H9 (cell line): ENCODE measurements around the gene SRPX2. TPM values are rescaled to one million over a fixed set of nuclear protein-coding genes. Genes with fewer than 3 reads are reported as not detected.

Source experiments
- DNase-seq: peaks from one replicate; pipeline ENCODE4 v3.0.0-alpha.2; 2017
- H2AFZ ChIP-seq: one replicate; pipeline ENCODE4 v1.6.1; 2013; ENCODE audit warnings: mild to moderate bottlenecking, low read length, control low read depth, moderate library complexity
- H2AK5ac ChIP-seq: 2 replicates; pipeline ENCODE4 v1.6.1; 2013; ENCODE audit warnings: low read length, control low read depth, mixed read lengths; ENCODE audit not compliant: insufficient read length
- H2BK120ac ChIP-seq: one replicate; pipeline ENCODE4 v1.6.1; 2013; ENCODE audit warnings: low read depth, mild to moderate bottlenecking, low read length, control low read depth, inconsistent platforms; ENCODE audit not compliant: poor library complexity, severe bottlenecking
- H2BK12ac ChIP-seq: 2 replicates; pipeline ENCODE4 v1.6.1; 2013; ENCODE audit warnings: low read length, control low read depth, mixed read lengths, low read depth; ENCODE audit not compliant: insufficient read length
- H2BK15ac ChIP-seq: 2 replicates; pipeline ENCODE4 v1.6.1; 2013; ENCODE audit warnings: low read depth, low read length, control low read depth
- H2BK20ac ChIP-seq: one replicate; pipeline ENCODE4 v1.6.1; 2013; ENCODE audit warnings: low read depth, mild to moderate bottlenecking, low read length, control low read depth, inconsistent platforms; ENCODE audit not compliant: poor library complexity, severe bottlenecking
- H2BK5ac ChIP-seq: 2 replicates; pipeline ENCODE4 v1.6.1; 2013; ENCODE audit warnings: low read length, control low read depth, mixed read lengths; ENCODE audit not compliant: insufficient read length
- H3K14ac ChIP-seq: 2 replicates; pipeline ENCODE4 v1.6.1; 2013; ENCODE audit warnings: low read length, control low read depth; ENCODE audit not compliant: insufficient read depth
- H3K18ac ChIP-seq: 2 replicates; pipeline ENCODE4 v1.6.1; 2013; ENCODE audit warnings: low read depth, mild to moderate bottlenecking, mixed read lengths, low read length, control low read depth; ENCODE audit not compliant: insufficient read length
- H3K23ac ChIP-seq: 2 replicates; pipeline ENCODE4 v1.6.1; 2013; ENCODE audit warnings: low read length, control low read depth, mixed read lengths, low read depth; ENCODE audit not compliant: insufficient read length
- H3K23me2 ChIP-seq: 2 replicates; pipeline ENCODE4 v1.6.1; 2013; ENCODE audit warnings: low read depth, mild to moderate bottlenecking, mixed read lengths, low read length, control low read depth; ENCODE audit not compliant: insufficient read length, poor library complexity, severe bottlenecking
- H3K27ac ChIP-seq: 2 replicates; pipeline ENCODE4 v1.5.1; 2013; ENCODE audit warnings: low read length, control low read depth, mixed read lengths, low read depth; ENCODE audit not compliant: insufficient read length
- H3K27me3 ChIP-seq: 2 replicates; pipeline ENCODE4 v1.6.1; 2013; ENCODE audit warnings: low read length, control low read depth, inconsistent platforms; ENCODE audit not compliant: insufficient read depth
- H3K4ac ChIP-seq: 2 replicates; pipeline ENCODE4 v1.6.1; 2013; ENCODE audit warnings: low read depth, mild to moderate bottlenecking, control low read depth, inconsistent platforms, low read length, moderate library complexity
- H3K4me1 ChIP-seq: 2 replicates; pipeline ENCODE4 v1.6.1; 2013; ENCODE audit warnings: low read length, control low read depth, inconsistent platforms; ENCODE audit not compliant: insufficient read depth
- H3K4me2 ChIP-seq: 2 replicates; pipeline ENCODE4 v1.6.1; 2013; ENCODE audit warnings: low read length, control low read depth, mixed read lengths; ENCODE audit not compliant: insufficient read length, insufficient read depth
- H3K56ac ChIP-seq: 2 replicates; pipeline ENCODE4 v1.6.1; 2013; ENCODE audit warnings: low read depth, mild to moderate bottlenecking, mixed read lengths, low read length, control low read depth; ENCODE audit not compliant: insufficient read length
- H3K79me1 ChIP-seq: 2 replicates; pipeline ENCODE4 v1.6.1; 2013; ENCODE audit warnings: low read depth, mild to moderate bottlenecking, moderate library complexity, low read length, control low read depth, inconsistent platforms; ENCODE audit not compliant: insufficient read depth, poor library complexity, severe bottlenecking
- H3K79me2 ChIP-seq: 2 replicates; pipeline ENCODE4 v1.6.1; 2013; ENCODE audit warnings: low read length, control low read depth, inconsistent platforms; ENCODE audit not compliant: insufficient read depth
- H3K9ac ChIP-seq: 2 replicates; pipeline ENCODE4 v1.6.1; 2013; ENCODE audit warnings: low read length, control low read depth, mixed read lengths; ENCODE audit not compliant: insufficient read length; ENCODE audit errors: extremely low read depth
- H3K9me3 ChIP-seq: one replicate; pipeline ENCODE4 v1.6.1; 2013; ENCODE audit warnings: low read depth, low read length, inconsistent platforms; ENCODE audit not compliant: control insufficient read depth
- H3T11ph ChIP-seq: one replicate; pipeline ENCODE4 v1.6.1; 2013; ENCODE audit warnings: mild to moderate bottlenecking, low read length, control low read depth, inconsistent platforms
- H4K20me1 ChIP-seq: one replicate; pipeline ENCODE4 v1.6.1; 2013; ENCODE audit not compliant: control insufficient read depth, insufficient read length, insufficient read depth
- H4K5ac ChIP-seq: 2 replicates; pipeline ENCODE4 v1.6.1; 2013; ENCODE audit warnings: low read depth, mild to moderate bottlenecking, mixed read lengths, low read length, control low read depth; ENCODE audit not compliant: insufficient read length
- H4K8ac ChIP-seq: replicated peaks from 2 replicates; pipeline ENCODE4 v1.6.1; 2013; ENCODE audit warnings: low read length, control low read depth, mixed read lengths, low read depth; ENCODE audit not compliant: insufficient read length
- H4K91ac ChIP-seq: 2 replicates; pipeline ENCODE4 v1.6.1; 2013; ENCODE audit warnings: low read depth, mild to moderate bottlenecking, moderate library complexity, mixed read lengths, low read length, control low read depth; ENCODE audit not compliant: insufficient read length
- H3K27ac Mint-ChIP-seq, 3 experiments: 2 replicates in 2 of 3; 3 replicates in 1 of 3; pipeline ENCODE4 v1.8.0; 2020 to 2021; ENCODE audit warnings: mixed read lengths in 3 of 3, mild to moderate bottlenecking in 1 of 3, moderate library complexity in 1 of 3
- H3K27me3 Mint-ChIP-seq: 2 replicates; pipeline ENCODE4 v1.8.0; 2021; ENCODE audit warnings: low read depth, mild to moderate bottlenecking, moderate library complexity, mixed read lengths
- H3K36me3 Mint-ChIP-seq, 3 experiments: 2 replicates in 2 of 3; 3 replicates in 1 of 3; pipeline ENCODE4 v1.8.0; 2020 to 2021; ENCODE audit warnings: low read depth in 3 of 3, mixed read lengths in 3 of 3; ENCODE audit not compliant: insufficient read depth in 1 of 3
- H3K4me1 Mint-ChIP-seq, 2 experiments: 2 replicates each; pipeline ENCODE4 v1.8.0; 2020; ENCODE audit warnings: mixed read lengths in 2 of 2
- H3K4me3 Mint-ChIP-seq, 2 experiments: 2 replicates in 1 of 2; 3 replicates in 1 of 2; pipeline ENCODE4 v1.8.0; 2020 to 2021; ENCODE audit warnings: mild to moderate bottlenecking in 2 of 2, mixed read lengths in 2 of 2, moderate library complexity in 1 of 2
- H3K9me3 Mint-ChIP-seq, 2 experiments: 2 replicates in 1 of 2; 3 replicates in 1 of 2; pipeline ENCODE4 v1.8.0; 2020; ENCODE audit warnings: mild to moderate bottlenecking in 2 of 2, mixed read lengths in 2 of 2, moderate library complexity in 1 of 2
- WGBS: extraction: QIAGEN DNeasy Blood & Tissue Kit; methylation state at CpG from one replicate; pipeline ENCODE4 v1.1.7; 2013; ENCODE audit warnings: missing lambda C conversion rate, low lambda C conversion rate, mixed read lengths; ENCODE audit not compliant: insufficient read length; ENCODE audit errors: extremely low coverage; 5-methylcytosine and 5-hydroxymethylcytosine counted together
- total RNA-seq: library from RNA; stranded (reverse); gene quantifications from 2 replicates; pipeline ENCODE4 v1.2.1, GENCODE V29; 2021
- TF ChIP-seq, protein P1 (sequence below): fragments of 200-600 bp; sonication (generic); conservative IDR thresholded peaks from 3 replicates; pipeline ENCODE4 v1.8.0; 2021; ENCODE audit warnings: antibody characterized with exemption, mild to moderate bottlenecking

Gene SRPX2
- total RNA-seq, 1 experiment from 2014 or later = not detected

DNA sequence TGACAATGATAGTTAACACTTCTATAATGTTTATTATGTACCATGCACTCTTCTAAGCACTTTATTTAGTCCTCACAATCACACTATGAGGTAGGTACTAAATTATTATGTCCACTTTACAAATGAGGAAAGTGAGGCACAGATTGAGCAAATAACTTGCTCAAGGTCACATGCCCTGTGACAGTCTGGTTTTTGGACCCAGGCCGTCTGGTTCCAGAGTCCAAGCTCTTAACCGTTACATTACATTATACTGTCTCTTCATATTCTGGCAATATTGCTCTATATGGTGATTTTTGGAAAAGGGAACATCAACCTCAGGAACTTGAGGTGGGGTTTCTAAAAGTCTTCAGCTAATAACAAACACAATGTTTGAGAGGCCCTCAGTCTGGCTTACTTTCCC is 75.1 kb downstream of the SRPX2 start:
- Histone ChIP-seq H3K9ac (no peak overlapping the region), H3K14ac (no peak overlapping the region), H3K9me3 (peaks cover 10% of the 10 kb centered on the region), H3K18ac (no peak overlapping the region), H4K8ac (no peak overlapping the region), H2BK12ac (no peak overlapping the region), H4K5ac (no peak overlapping the region), H3K4ac (no peak overlapping the region), H3K23ac (no peak overlapping the region), H2BK120ac (no peak overlapping the region), H3K23me2 (no peaks in the 10 kb centered on the region), H3K79me1 (no peaks in the 10 kb centered on the region), H2AFZ (no peak overlapping the region), H2BK15ac (no peak overlapping the region), H3K79me2 (no peaks in the 10 kb centered on the region), H3K4me1 (no peaks in the 10 kb centered on the region), H3K56ac (no peak overlapping the region), H3K27me3 (no peaks in the 10 kb centered on the region), H3K4me2 (no peak overlapping the region), H4K20me1 (no peaks in the 10 kb centered on the region), H3T11ph (no peak overlapping the region), H2BK20ac (no peak overlapping the region), H3K27ac (no peak overlapping the region), H2AK5ac (no peak overlapping the region), H4K91ac (no peak overlapping the region), H2BK5ac (no peak overlapping the region)
- peaks cover 4% of the 10 kb centered on the region for H3K27me3 Mint-ChIP-seq
- H3K27ac Mint-ChIP-seq = no peak overlapping the region
- H3K4me1 Mint-ChIP-seq = 0 out of 4 replicates have a peak, but pooled peaks cover 0 to 2% of the 10 kb centered on the region in 2 experiments
- H3K9me3 Mint-ChIP-seq = peaks cover 39 to 56% of the 10 kb centered on the region in 2 experiments
- peaks cover 0 to 8% (median 8%) of the 10 kb centered on the region in 3 experiments; a peak in 3 of 7 replicates for H3K36me3 Mint-ChIP-seq
- TF ChIP-seq, protein P1, sequence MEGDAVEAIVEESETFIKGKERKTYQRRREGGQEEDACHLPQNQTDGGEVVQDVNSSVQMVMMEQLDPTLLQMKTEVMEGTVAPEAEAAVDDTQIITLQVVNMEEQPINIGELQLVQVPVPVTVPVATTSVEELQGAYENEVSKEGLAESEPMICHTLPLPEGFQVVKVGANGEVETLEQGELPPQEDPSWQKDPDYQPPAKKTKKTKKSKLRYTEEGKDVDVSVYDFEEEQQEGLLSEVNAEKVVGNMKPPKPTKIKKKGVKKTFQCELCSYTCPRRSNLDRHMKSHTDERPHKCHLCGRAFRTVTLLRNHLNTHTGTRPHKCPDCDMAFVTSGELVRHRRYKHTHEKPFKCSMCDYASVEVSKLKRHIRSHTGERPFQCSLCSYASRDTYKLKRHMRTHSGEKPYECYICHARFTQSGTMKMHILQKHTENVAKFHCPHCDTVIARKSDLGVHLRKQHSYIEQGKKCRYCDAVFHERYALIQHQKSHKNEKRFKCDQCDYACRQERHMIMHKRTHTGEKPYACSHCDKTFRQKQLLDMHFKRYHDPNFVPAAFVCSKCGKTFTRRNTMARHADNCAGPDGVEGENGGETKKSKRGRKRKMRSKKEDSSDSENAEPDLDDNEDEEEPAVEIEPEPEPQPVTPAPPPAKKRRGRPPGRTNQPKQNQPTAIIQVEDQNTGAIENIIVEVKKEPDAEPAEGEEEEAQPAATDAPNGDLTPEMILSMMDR = no peak
- no peak overlapping the region for H3K4me3 Mint-ChIP-seq
- no CpG with 5 or more reads among the region's 2 CpGs for WGBS
- DNase-seq = no peak
